Measurements from ENCODE around the gene PRELID3B.
A peak's percentile ranks its signal among the peaks of the same experiment; 100 is the strongest.
"Not testable (repeated sequence)": the region's sequence is repeated elsewhere in the genome, so short reads cannot be mapped to it uniquely, and the experiment has no call there.

PRELID3B gene

GRCh38 chr20:59047938-59048680 is 5.5 kb upstream of the PRELID3B start:
- no peak for DNase-seq

- DNase-seq, result no peak
Measured at GRCh38 chr20:59046862-59047261, 4.3 kb upstream of the PRELID3B start.

GRCh38 chr20:59044796-59045195 is 2.2 kb upstream of the PRELID3B start:
- no peak for DNase-seq

- DNase-seq, result no peak
Measured at GRCh38 chr20:59044295-59044694, 1.7 kb upstream of the PRELID3B start.

GRCh38 chr20:59043698-59044097 is 1.1 kb upstream of the PRELID3B start:
- no peak for DNase-seq

- DNase-seq, result peak; percentile 88 to 91
Measured at GRCh38 chr20:59042796-59043631, 428 bp upstream of the PRELID3B start.

GRCh38 chr20:59041487-59041886 is 1.1 kb downstream of the PRELID3B start:
- DNase-seq, result not testable (repeated sequence)

GRCh38 chr20:59040667-59041066 is 1.9 kb downstream of the PRELID3B start:
- no peak for DNase-seq

- no peak for DNase-seq
Measured at GRCh38 chr20:59039233-59039632, 3.4 kb downstream of the PRELID3B start.

GRCh38 chr20:59037386-59037785 is 5.2 kb downstream of the PRELID3B start:
- DNase-seq, result no peak

- DNase-seq, result no peak
Measured at GRCh38 chr20:59035381-59035780, 7.2 kb downstream of the PRELID3B start.

- DNase-seq, result no peak
Measured at GRCh38 chr20:59033616-59034165, 8.9 kb downstream of the PRELID3B start.

GRCh38 chr20:59033093-59033492 is 9.5 kb downstream of the PRELID3B start:
- no peak for DNase-seq

GRCh38 chr20:59032713-59033059 is 9.9 kb downstream of the PRELID3B start:
- no peak for DNase-seq

- DNase-seq, result peak; percentile 95 to 96
Measured at GRCh38 chr20:59032023-59032712, 10.4 kb downstream of the PRELID3B start, which contains the start of gene ATP5F1E. ATP5F1E (minus strand) TSS chr20:59032335; CDS start chr20:59032251, 84 bp downstream.

- DNase-seq, result no peak
Measured at GRCh38 chr20:59031564-59032022, 11.0 kb downstream of the PRELID3B start.

GRCh38 chr20:59030911-59031563 is 11.5 kb downstream of the PRELID3B start:
- DNase-seq, result no peak

- DNase-seq, result no peak
Measured at GRCh38 chr20:59028812-59029211, 13.8 kb downstream of the PRELID3B start.

- no peak for DNase-seq
Measured at GRCh38 chr20:59027741-59028320, 14.8 kb downstream of the PRELID3B start.

- DNase-seq, result no peak
Measured at GRCh38 chr20:59026904-59027740, 15.5 kb downstream of the PRELID3B start.

- no peak for DNase-seq
Measured at GRCh38 chr20:59025511-59025910, 17.1 kb downstream of the PRELID3B start.
